ENCODE measurements around the gene NR6A1.

Gene NR6A1

DNA sequence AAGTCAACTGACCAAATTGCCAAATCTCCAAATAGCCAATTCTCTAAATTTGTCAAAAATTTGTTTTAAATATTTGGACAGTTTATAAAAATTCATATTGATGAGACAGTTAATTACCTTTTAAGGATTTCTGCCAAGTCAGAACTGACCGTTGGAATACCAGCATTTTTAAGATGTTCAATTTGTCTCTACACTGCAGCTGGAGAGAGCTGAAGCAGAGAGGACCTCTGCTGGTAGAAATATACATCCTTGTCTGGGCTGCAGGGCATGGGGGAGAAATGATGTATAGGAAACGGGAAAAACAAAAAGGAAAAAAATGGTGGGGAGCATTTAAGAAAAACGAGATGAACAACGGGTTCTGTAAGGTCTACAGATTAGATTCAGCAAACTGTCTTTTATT is 16.8 kb downstream of the NR6A1 start:
- TF ChIP-seq, protein P1, sequence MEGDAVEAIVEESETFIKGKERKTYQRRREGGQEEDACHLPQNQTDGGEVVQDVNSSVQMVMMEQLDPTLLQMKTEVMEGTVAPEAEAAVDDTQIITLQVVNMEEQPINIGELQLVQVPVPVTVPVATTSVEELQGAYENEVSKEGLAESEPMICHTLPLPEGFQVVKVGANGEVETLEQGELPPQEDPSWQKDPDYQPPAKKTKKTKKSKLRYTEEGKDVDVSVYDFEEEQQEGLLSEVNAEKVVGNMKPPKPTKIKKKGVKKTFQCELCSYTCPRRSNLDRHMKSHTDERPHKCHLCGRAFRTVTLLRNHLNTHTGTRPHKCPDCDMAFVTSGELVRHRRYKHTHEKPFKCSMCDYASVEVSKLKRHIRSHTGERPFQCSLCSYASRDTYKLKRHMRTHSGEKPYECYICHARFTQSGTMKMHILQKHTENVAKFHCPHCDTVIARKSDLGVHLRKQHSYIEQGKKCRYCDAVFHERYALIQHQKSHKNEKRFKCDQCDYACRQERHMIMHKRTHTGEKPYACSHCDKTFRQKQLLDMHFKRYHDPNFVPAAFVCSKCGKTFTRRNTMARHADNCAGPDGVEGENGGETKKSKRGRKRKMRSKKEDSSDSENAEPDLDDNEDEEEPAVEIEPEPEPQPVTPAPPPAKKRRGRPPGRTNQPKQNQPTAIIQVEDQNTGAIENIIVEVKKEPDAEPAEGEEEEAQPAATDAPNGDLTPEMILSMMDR (IDR thresholded peaks at IDR 0.05), result no peak

DNA sequence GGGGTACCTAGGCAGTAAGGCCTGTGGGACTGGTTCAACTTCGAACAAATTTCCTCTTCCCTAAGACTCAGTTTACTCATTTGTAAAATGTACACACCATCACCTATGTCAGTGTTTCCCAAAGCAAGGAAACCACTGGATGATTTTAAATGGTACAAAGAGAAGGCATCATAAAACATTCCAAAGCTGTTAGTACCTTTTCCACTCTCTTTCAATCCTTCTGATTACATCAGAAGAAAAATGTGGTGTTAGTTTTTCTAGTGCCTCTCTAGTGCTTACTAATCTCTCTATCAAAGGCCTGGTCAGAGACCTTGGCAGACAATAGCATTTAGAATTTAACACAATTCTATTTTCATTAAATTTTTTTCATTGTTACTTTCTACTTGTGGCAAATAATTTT is 18.1 kb downstream of the NR6A1 start:
- TF ChIP-seq, protein P1 (IDR thresholded peaks at IDR 0.05), result no peak
- Histone ChIP-seq H3K27me3 (ENCODE audit: control insufficient read depth, insufficient read depth, low read length) (no peaks in the 10 kb centered on the region), H3K36me3 (ENCODE audit: control insufficient read depth, insufficient read depth, low read length) (no peaks in the 10 kb centered on the region), H3K27ac (no peak overlapping the region), H2AFZ (no peak overlapping the region), H3K4me3 (ENCODE audit: low read depth, low read length) (no peak overlapping the region), H3K4me2 (ENCODE audit: low read length) (no peak overlapping the region), H3K4me1 (no peaks in the 10 kb centered on the region), H3K9me3 (ENCODE audit: control insufficient read depth, low read length) (no peaks in the 10 kb centered on the region), H3K79me2 (no peaks in the 10 kb centered on the region), H3K9ac (no peak overlapping the region)

More for the DNA sequence above, 16.8 kb downstream of the NR6A1 start:
- no peaks in the 10 kb centered on the region for H3K79me2 ChIP-seq
- H3K27me3 ChIP-seq (ENCODE audit: control insufficient read depth, insufficient read depth, low read length), result no peaks in the 10 kb centered on the region
- H3K4me3 ChIP-seq (ENCODE audit: low read depth, low read length), result no peak overlapping the region
- no peaks in the 10 kb centered on the region for H3K4me1 ChIP-seq
- H3K36me3 ChIP-seq (ENCODE audit: control insufficient read depth, insufficient read depth, low read length), result no peaks in the 10 kb centered on the region
- H3K9ac ChIP-seq, result no peak overlapping the region
- no peak overlapping the region for H2AFZ ChIP-seq
- no peak overlapping the region for H3K27ac ChIP-seq
- no peaks in the 10 kb centered on the region for H3K9me3 ChIP-seq (ENCODE audit: control insufficient read depth, low read length)
- no peak overlapping the region for H3K4me2 ChIP-seq (ENCODE audit: low read length)

DNA sequence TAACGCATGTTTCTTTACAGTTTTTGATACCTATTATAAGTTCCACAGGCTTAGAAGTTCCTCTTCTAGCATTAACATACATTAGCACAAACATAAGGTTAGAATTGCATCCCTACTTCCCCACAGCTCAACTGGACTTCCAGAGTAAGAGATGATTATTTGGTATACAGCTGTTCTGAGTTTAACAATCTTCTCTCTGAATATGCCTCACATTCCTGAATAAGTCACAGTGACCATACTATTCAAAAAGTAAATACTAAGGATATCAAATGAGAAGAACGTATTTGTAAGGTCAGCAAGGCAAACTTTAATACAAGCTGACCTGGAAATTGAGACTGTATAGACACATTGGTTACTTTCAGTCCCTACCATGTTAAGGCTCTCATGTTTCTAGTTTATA is 21.3 kb downstream of the NR6A1 start:
- TF ChIP-seq, protein P1 (IDR thresholded peaks at IDR 0.05), result no peak
- no peak overlapping the region for H3K9ac ChIP-seq

DNA sequence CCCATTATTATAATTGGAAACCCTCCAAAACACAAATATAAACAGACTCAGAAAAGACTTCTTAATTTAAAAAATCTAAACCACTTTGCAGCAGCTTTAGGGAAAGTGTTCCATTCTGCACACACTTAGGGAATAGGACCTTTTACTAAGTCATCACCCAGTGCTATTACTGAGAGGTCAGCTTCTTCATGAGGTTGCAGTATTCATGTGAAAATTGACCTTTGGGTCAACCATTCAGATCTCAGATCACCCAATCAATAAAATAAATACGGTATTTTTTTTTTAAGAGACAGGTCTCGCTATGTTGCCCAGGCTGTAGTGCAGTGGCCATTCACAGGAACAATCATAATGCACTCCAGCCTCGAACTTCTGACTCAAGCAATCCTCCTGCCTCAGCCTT is 21.8 kb downstream of the NR6A1 start:
- Histone ChIP-seq H3K79me2 (no peaks in the 10 kb centered on the region), H3K27ac (no peak overlapping the region), H2AFZ (no peak overlapping the region), H3K9me3 (ENCODE audit: control insufficient read depth, low read length) (no peaks in the 10 kb centered on the region), H3K9ac (no peak overlapping the region), H3K27me3 (ENCODE audit: control insufficient read depth, insufficient read depth, low read length) (no peaks in the 10 kb centered on the region), H3K4me2 (ENCODE audit: low read length) (no peak overlapping the region), H3K4me3 (ENCODE audit: low read depth, low read length) (no peak overlapping the region), H3K4me1 (no peaks in the 10 kb centered on the region), H3K36me3 (ENCODE audit: control insufficient read depth, insufficient read depth, low read length) (no peaks in the 10 kb centered on the region)
- TF ChIP-seq, protein P1 (IDR thresholded peaks at IDR 0.05), result no peak

More for the DNA sequence above, 21.3 kb downstream of the NR6A1 start:
- no peak overlapping the region for H3K27ac ChIP-seq
- no peak overlapping the region for H2AFZ ChIP-seq
- H3K4me3 ChIP-seq (ENCODE audit: low read depth, low read length), result no peak overlapping the region
- no peaks in the 10 kb centered on the region for H3K27me3 ChIP-seq (ENCODE audit: control insufficient read depth, insufficient read depth, low read length)
- H3K9me3 ChIP-seq (ENCODE audit: control insufficient read depth, low read length), result no peaks in the 10 kb centered on the region
- H3K4me2 ChIP-seq (ENCODE audit: low read length), result no peak overlapping the region
- no peaks in the 10 kb centered on the region for H3K4me1 ChIP-seq
- H3K36me3 ChIP-seq (ENCODE audit: control insufficient read depth, insufficient read depth, low read length), result no peaks in the 10 kb centered on the region
- no peaks in the 10 kb centered on the region for H3K79me2 ChIP-seq

DNA sequence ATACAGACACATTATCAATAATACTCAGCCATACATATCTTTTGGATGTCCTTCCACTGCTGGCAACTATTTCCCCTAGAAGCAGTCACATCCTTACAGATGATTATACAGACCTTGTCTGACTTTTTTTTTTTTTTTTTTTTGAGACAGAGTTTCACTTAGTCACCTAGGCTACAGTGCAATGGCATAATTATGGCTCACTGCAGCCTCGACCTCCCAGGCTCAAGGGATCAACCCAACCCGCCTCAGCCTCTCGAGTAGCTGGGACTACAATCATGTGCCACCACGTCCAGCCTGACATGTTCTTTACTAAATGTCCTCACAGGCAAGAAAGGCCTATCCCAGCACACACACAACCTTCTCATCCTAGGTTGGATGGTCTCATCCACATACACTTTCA is 24.0 kb downstream of the NR6A1 start:
- no peaks in the 10 kb centered on the region for H3K36me3 ChIP-seq (ENCODE audit: control insufficient read depth, insufficient read depth, low read length)
- H3K27me3 ChIP-seq (ENCODE audit: control insufficient read depth, insufficient read depth, low read length), result no peaks in the 10 kb centered on the region
- no peak overlapping the region for H3K9ac ChIP-seq
- H3K4me3 ChIP-seq (ENCODE audit: low read depth, low read length), result no peak overlapping the region
- no peaks in the 10 kb centered on the region for H3K79me2 ChIP-seq
- TF ChIP-seq, protein P1 (IDR thresholded peaks at IDR 0.05), result no peak
- H3K4me1 ChIP-seq, result no peaks in the 10 kb centered on the region
- H2AFZ ChIP-seq, result no peak overlapping the region
- no peaks in the 10 kb centered on the region for H3K9me3 ChIP-seq (ENCODE audit: control insufficient read depth, low read length)
- H3K27ac ChIP-seq, result no peak overlapping the region
- no peak overlapping the region for H3K4me2 ChIP-seq (ENCODE audit: low read length)

Data from parathyroid adenoma (tissue), 2 donors.